Esophagus muscularis mucosa (tissue), 4 donors: ENCODE data around the gene EIF2S2. TPM values are rescaled to one million over a fixed set of nuclear protein-coding genes. Genes with fewer than 3 reads are reported as not detected.
"Not testable (repeated sequence)": the region's sequence is repeated elsewhere in the genome, so short reads cannot be mapped to it uniquely, and the experiment has no call there.

ENCODE experiments used
- DNase-seq: peaks from one replicate; pipeline ENCODE4 v3.0.0-alpha.2; 2017; ENCODE audit errors: extremely low spot score
- H3K27ac ChIP-seq, 4 donors: fragments of 200-600 bp; sonication (generic); replicated peaks in 1 of 4; 1 replicate in 3 of 4; 2 replicates in 1 of 4; pipeline ENCODE4 v1.5.1; 2016 to 2019; ENCODE audit warnings: mild to moderate bottlenecking in 1 of 4
- H3K27me3 ChIP-seq, 4 donors: fragments of 200-600 bp; sonication (generic); one replicate each; pipeline versions ENCODE4 v1.5.1 to v1.6.0; 2016 to 2019
- H3K36me3 ChIP-seq, 4 donors: fragments of 200-600 bp; sonication (generic); one replicate each; pipeline ENCODE4 v1.5.1; 2016 to 2019
- H3K4me1 ChIP-seq, 4 donors: fragments of 200-600 bp; sonication (generic); one replicate each; pipeline ENCODE4 v1.5.1; 2016 to 2019
- H3K4me3 ChIP-seq, 4 donors: fragments of 200-600 bp; sonication (generic); 1 replicate in 2 of 4; 2 replicates in 2 of 4; pipeline ENCODE4 v1.5.1; 2016 to 2019; ENCODE audit warnings: mild to moderate bottlenecking in 4 of 4, moderate library complexity in 1 of 4
- H3K9me3 ChIP-seq, 4 donors: fragments of 200-600 bp; sonication (generic); 1 replicate in 3 of 4; 2 replicates in 1 of 4; pipeline ENCODE4 v1.5.1; 2016 to 2019
- CTCF ChIP-seq, 3 experiments: fragments of 200-600 bp in 2 of 3; fragments of 450-650 bp in 1 of 3; sonication (generic) in 2 of 3; IDR thresholded peaks; one replicate each; pipeline ENCODE4 v1.5.1; 2017 to 2019; ENCODE audit warnings: antibody characterized with exemption in 3 of 3, mild to moderate bottlenecking in 2 of 3, moderate library complexity in 1 of 3
- EP300 ChIP-seq: sonication (generic); formaldehyde crosslinking; IDR thresholded peaks from one replicate; pipeline ENCODE4 v1.6.1; 2017; ENCODE audit warnings: antibody characterized with exemption
- POLR2A ChIP-seq: fragments of 450-650 bp; IDR thresholded peaks from one replicate; pipeline ENCODE4 v1.6.1; 2017; ENCODE audit warnings: antibody characterized with exemption, moderate library complexity, mild to moderate bottlenecking, low read depth
- POLR2AphosphoS5 ChIP-seq, 2 donors: sonication (generic); formaldehyde crosslinking; IDR thresholded peaks; one replicate each; pipeline ENCODE4 v1.6.1; 2017; ENCODE audit warnings: antibody characterized with exemption in 2 of 2
- WGBS: methylation state at CpG from one replicate; pipeline ENCODE4 v1.1.5; 2018; 5-methylcytosine and 5-hydroxymethylcytosine counted together
- intact Hi-C: fragments of 100-400 bp; cut with DNase I; formaldehyde crosslinking; loops from one replicate; pipeline ENCODE4 v1.15.1; 2023
- total RNA-seq, 4 donors: library from RNA; depleted of rRNA; stranded (reverse); fragments of >200 nt; gene quantifications; one replicate each; pipeline versions ENCODE4 v1.1.0 to v1.2.1, GENCODE V29; 2016

Gene EIF2S2
- total RNA-seq, 4 donors from 2014 or later: 48.6 to 64.2 (median 58.7) TPM

DNA sequence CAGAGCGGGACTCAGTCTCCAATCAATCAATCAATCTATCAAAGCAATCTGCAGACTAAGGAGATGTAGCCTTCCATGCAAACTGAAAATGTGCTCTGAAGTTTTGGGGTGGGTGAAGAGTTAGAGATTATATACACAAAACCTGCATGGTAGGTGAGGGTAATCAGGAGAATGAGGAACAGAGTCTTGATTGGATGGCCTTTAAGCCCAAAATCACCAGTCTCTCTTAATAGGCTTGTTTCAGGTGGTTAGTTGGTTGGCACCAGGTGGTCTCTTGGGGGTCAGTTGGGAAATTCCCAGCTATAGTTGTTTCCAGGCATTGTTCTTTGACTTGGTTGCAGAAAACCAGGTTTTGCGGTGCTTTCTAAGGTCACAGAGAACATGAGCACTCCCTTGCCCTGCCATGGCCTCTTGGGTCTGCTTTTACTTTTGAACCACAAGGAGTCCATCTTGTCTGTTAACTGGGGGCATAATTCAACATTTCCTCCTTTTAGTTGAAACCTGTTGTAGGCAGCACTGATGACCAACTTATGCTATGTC lies 33.3 kb upstream of the EIF2S2 start:
- Histone ChIP-seq H3K4me1 (no peaks in the 10 kb centered on the region), H3K27me3 (peaks cover 0 to 18% (median 0%) of the 10 kb centered on the region in 4 donors), H3K9me3 (no peaks in the 10 kb centered on the region), H3K36me3 (no peaks in the 10 kb centered on the region), H3K27ac (no peak overlapping the region), H3K4me3 (no peak overlapping the region)
- intact Hi-C loops: no loop called here
- 100% methylated on average over 2 of the region's 2 CpGs for WGBS
- DNase-seq: no peak
- no peak for TF ChIP-seq POLR2AphosphoS5 (IDR thresholded peaks at IDR 0.05)
- TF ChIP-seq EP300: no peak

DNA sequence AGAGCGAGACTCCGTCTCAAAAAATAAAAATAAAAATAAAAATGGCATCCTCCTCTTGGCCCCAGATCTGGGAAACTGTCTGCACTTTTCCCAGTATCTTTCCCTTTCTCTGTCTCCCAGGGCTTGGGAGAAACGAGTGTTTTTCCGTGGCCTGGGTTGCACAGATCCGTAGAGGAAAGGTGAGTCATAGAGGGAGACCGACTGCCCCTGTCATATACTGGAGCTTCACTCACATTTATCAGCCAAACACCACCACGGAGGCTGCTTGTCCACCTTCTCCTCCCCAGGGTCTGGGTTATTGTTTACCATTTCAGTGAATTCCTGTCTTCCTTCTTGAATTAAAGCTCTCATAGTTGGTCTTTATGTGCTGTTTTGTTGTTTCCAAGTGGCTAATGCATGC lies 31.9 kb upstream of the EIF2S2 start:
- Histone ChIP-seq H3K9me3 (no peaks in the 10 kb centered on the region), H3K4me3 (no peak overlapping the region), H3K27me3 (peaks cover 0 to 18% (median 0%) of the 10 kb centered on the region in 4 donors), H3K27ac (no peak overlapping the region), H3K4me1 (no peaks in the 10 kb centered on the region), H3K36me3 (no peaks in the 10 kb centered on the region)
- 77% methylated on average over 7 of the region's 7 CpGs for WGBS
- intact Hi-C loops: no loop called here
- TF ChIP-seq POLR2A (no peak), EP300 (no peak), POLR2AphosphoS5 (IDR thresholded peaks at IDR 0.05) (no peak), CTCF (IDR thresholded peaks at IDR 0.05) (no peak)
- no peak for DNase-seq

GRCh38 chr20:34142121-34142520 lies 30.1 kb upstream of the EIF2S2 start:
- peaks cover 0 to 18% (median 0%) of the 10 kb centered on the region in 4 donors for H3K27me3 ChIP-seq

GRCh38 chr20:34141293-34141692 lies 29.2 kb upstream of the EIF2S2 start:
- Histone ChIP-seq H3K27ac (no peak overlapping the region), H3K9me3 (no peaks in the 10 kb centered on the region), H3K4me3 (no peak overlapping the region), H3K4me1 (no peaks in the 10 kb centered on the region), H3K27me3 (peaks cover 0 to 18% (median 0%) of the 10 kb centered on the region in 4 donors), H3K36me3 (no peaks in the 10 kb centered on the region)
- intact Hi-C loops: no loop called here
- WGBS: 58% methylated on average over 2 of the region's 2 CpGs
- TF ChIP-seq POLR2A (no peak), POLR2AphosphoS5 (IDR thresholded peaks at IDR 0.05) (no peak), EP300 (no peak), CTCF (IDR thresholded peaks at IDR 0.05) (no peak)
- DNase-seq: no peak

More at GRCh38 chr20:34142121-34142520, 30.1 kb upstream of the EIF2S2 start:
- Histone ChIP-seq H3K9me3 (no peaks in the 10 kb centered on the region), H3K27ac (no peak overlapping the region), H3K4me3 (no peak overlapping the region), H3K4me1 (no peaks in the 10 kb centered on the region), H3K36me3 (no peaks in the 10 kb centered on the region)
- DNase-seq: no peak
- intact Hi-C loops: no loop called here
- TF ChIP-seq POLR2AphosphoS5 (IDR thresholded peaks at IDR 0.05) (no peak), EP300 (no peak), POLR2A (no peak), CTCF (IDR thresholded peaks at IDR 0.05) (no peak)
- WGBS: 72% methylated on average over 1 of the region's 1 CpG

GRCh38 chr20:34135525-34136275 lies 23.7 kb upstream of the EIF2S2 start:
- H3K27me3 ChIP-seq, H3K4me3 ChIP-seq, H3K27ac ChIP-seq, H3K9me3 ChIP-seq, intact Hi-C loops, H3K36me3 ChIP-seq, DNase-seq, H3K4me1 ChIP-seq: not testable (repeated sequence)
- 87% methylated on average over 11 of the region's 11 CpGs for WGBS

DNA sequence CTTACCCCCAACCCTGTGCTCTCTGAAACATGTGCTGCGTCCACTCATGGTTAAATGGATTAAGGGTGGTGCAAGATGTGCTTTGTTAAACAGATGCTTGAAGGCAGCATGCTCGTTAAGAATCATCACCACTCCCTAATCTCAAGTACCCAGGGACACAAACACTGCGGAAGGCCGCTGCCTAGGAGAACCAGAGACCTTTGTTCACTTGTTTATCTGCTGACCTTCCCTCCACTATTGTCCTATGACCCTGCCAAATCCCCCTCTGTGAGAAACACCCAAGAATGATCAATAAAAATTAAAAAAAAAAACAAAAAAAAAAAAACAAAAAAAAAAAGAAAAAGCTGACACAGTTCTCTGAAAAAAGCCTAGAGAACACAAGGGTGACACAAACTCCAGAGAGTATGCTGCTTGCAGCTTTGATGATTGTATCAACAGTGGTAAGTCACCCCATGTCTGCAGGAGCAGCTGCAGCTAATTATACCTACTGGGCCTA lies 21.4 kb upstream of the EIF2S2 start:
- H3K27me3 ChIP-seq, H3K9me3 ChIP-seq, H3K27ac ChIP-seq, H3K4me3 ChIP-seq, H3K36me3 ChIP-seq, DNase-seq, intact Hi-C loops, H3K4me1 ChIP-seq: not testable (repeated sequence)
- 100% methylated on average over 1 of the region's 4 CpGs for WGBS

- H3K27me3 ChIP-seq, H3K4me3 ChIP-seq, H3K4me1 ChIP-seq, H3K27ac ChIP-seq, intact Hi-C loops, H3K9me3 ChIP-seq, DNase-seq, H3K36me3 ChIP-seq: not testable (repeated sequence)
- 85% methylated on average over 12 of the region's 21 CpGs for WGBS
Measured at GRCh38 chr20:34132943-34133342, 20.9 kb upstream of the EIF2S2 start.

DNA sequence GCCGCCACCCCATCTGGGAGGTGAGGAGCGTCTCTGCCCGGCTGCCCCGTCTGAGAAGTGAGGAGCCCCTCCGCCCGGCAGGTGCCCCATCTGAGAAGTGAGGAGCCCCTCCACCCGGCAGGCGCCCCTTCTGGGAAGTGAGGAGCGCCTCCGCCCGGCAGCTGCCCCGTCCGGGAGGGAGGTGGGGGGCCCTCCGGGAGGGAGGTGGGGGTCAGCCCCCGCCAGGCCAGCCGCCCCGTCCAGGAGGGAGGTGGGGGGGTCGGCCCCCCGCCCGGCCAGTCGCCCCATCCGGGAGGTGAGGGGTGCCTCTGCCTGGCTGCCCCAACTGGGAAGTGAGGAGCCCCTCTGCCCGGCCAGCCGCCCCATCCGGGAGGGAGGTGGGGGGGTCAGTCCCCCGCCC lies 20.4 kb upstream of the EIF2S2 start:
- DNase-seq, H3K4me1 ChIP-seq, H3K36me3 ChIP-seq, H3K27ac ChIP-seq, H3K9me3 ChIP-seq, H3K27me3 ChIP-seq, H3K4me3 ChIP-seq, intact Hi-C loops: not testable (repeated sequence)
- WGBS: 96% methylated on average over 4 of the region's 26 CpGs
